22Rv1 (cell line): Measurements from ENCODE around the gene RAD52.

Source experiments
- CTCF ChIP-seq: fragments of 450-650 bp; IDR thresholded peaks from 2 replicates; pipeline ENCODE4 v1.5.1; 2017; ENCODE audit warnings: mild to moderate bottlenecking
- ZFX ChIP-seq: fragments of 450-650 bp; IDR thresholded peaks from 2 replicates; pipeline ENCODE4 v1.6.1; 2017; ENCODE audit warnings: antibody characterized with exemption, borderline replicate concordance

GRCh38 chr12:971991-972390 is 22.5 kb upstream of the RAD52 start:
- TF ChIP-seq CTCF (no peak), ZFX (no peak)
